ENCODE measurements around the gene PGRMC2.

Gene PGRMC2, protein sequence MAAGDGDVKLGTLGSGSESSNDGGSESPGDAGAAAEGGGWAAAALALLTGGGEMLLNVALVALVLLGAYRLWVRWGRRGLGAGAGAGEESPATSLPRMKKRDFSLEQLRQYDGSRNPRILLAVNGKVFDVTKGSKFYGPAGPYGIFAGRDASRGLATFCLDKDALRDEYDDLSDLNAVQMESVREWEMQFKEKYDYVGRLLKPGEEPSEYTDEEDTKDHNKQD

DNA sequence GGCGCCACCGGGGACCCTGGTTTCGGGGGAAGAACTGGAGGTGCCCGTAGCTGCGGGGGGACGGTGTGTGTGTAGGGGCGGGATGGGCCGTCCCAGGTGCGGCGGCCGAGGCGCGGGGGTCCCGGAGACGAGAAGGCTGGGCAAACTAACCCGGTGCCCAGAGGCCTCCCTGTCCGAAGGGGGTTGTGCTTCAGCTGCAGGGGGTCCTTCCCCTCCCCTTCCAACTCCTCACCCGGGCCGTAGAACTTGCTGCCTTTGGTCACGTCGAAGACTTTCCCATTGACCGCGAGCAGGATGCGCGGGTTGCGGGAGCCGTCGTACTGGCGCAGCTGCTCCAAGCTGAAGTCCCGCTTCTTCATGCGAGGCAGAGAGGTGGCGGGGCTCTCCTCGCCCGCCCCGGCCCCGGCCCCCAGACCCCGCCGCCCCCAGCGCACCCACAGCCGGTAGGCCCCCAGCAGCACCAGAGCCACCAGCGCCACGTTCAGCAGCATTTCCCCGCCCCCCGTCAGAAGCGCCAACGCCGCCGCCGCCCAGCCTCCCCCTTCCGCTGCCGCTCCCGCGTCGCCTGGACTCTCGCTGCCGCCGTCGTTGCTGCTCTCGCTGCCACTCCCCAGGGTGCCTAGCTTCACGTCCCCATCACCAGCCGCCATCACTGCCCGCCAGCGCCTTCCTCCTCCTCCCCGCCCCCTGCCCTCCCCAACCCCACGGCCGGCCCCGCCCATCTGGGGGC lies at the start of gene PGRMC2:
Gene PGRMC2, minus strand, starts transcription at position 673 of the 730 bp plus-strand sequence. Its CDS starts 23 bp downstream, at position 650.
- no peak for DNase-seq (ENCODE audit: low read depth)

DNA sequence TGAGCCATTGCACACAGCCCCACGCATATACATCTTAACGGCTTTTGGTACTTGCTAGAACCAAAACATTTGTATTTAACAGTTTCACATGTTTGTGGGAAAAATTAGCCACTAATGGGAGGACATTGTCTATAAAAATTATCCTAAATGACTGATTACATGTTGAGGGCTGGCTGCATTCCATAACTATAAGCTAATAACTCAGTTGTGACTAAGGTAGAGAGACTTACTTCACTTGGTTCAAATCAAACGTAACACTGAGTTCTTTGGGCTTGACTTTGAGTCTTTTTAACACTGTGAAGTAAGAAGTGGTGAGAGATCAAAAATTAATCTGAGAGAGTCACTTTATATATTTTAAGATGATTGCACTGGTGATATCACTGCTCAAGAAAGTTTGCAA lies 47.9 kb upstream of the PGRMC2 start:
- DNase-seq (ENCODE audit: low read depth) = no peak

DNA sequence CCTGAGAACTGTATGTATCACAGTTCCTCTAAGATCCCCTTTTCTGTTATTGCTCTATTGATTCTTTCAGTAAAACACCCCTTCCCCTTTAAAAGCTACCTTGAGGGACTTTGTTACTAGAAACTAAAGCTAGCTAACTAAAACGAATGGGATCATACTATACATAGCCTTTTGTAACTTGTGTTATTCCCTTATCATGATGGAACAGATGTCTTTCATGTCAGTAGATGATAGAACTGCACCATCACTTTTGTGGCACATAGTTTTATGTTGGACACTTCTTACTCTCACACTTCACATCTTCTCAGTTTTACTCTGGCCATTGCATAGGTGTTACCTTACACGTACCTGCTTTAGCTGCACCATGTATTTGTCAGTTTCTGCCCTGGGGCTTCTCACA lies 46.6 kb upstream of the PGRMC2 start:
- DNase-seq (ENCODE audit: low read depth) = no peak

DNA sequence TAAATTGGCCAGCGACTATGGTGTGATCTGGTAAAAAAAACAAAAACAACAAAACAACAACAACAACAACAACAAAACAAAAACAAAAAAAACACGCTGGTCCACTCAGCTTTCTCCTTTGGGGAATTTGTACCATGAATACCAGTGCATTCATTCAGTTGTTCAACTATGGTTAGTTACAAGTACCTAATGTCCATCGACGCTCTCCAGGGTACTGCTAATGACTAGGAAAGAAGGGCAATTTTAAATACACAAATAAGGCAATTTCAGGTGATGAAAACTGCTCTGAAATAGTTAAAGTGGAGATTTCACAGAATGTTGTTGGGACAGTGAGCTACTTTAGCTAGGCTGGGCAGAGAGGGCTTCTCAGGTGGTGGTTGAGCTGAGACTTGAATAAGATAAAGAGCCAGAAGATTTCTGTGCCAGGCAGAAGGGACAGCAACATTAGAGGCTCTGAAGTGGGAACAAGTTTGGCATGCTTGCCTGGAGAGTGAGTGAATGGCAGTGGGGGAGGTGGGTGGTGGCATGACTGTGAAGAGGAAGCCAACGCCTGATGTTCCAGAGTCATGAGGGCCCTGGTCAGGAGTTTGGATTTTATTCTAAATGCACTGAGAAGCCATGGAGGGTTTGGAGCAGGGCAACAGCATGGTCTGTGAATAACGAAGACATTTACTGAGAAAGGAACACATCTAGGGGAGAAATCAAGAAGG lies 45.9 kb upstream of the PGRMC2 start:
- DNase-seq (ENCODE audit: low read depth) = no peak

DNA sequence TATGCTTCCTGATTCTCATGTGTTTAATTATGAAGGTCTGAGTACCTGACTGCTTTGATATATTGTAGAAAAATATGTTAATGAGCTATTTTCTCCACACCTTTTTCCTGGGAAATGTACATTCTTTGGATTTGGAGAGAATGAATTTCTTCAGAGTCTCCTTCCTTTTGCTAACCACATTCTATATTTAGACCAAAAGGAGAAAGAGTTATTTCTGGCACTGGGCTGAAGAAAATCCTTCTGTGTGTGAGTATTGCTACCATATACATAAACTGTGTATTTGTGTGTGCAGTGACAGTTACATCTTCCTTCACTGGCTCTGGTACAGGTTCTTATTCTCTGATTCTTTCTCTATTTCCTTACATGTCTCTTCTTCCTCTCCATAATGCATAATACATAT lies 44.5 kb upstream of the PGRMC2 start:
- no peak for DNase-seq (ENCODE audit: low read depth)

DNA sequence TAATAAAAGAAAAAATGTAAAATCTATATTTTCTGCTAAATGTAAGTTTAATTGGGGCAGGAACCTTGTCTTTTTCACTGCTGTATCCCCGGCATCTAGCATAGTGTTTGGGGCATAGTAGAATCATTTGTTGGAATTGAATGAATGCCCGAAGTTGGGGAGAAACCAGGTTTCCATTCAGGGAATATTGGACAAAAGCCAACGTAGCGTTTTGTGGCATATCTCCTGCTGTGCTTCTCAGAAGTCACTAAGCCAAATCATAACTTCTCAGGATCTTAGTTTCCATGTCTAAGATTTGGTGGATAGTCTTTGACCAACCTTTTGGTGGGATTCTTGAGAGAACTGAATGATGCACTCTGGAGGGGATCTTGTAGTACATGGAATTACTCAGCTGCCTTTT lies 42.0 kb upstream of the PGRMC2 start:
- no peak for DNase-seq (ENCODE audit: low read depth)

DNA sequence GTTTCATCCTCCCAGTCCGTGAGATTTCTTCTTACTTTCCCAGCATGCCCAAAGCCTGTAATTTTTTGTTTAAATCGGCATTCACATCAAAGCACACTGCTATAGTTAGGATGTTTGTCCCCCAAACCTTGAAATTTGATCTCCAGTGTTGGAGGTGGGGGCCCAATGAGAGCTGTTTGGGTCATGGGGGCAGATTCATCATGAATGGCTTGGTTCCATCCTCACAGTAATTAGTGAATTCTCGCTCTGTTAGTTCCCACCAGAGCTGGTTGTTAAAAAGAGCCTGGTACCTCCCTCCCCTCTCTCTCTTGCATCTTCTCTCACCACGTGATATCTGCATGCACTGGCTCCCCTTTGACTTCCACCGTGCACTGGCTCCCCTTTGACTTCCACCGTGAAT lies 40.5 kb upstream of the PGRMC2 start:
- no peak for DNase-seq (ENCODE audit: low read depth)

DNA sequence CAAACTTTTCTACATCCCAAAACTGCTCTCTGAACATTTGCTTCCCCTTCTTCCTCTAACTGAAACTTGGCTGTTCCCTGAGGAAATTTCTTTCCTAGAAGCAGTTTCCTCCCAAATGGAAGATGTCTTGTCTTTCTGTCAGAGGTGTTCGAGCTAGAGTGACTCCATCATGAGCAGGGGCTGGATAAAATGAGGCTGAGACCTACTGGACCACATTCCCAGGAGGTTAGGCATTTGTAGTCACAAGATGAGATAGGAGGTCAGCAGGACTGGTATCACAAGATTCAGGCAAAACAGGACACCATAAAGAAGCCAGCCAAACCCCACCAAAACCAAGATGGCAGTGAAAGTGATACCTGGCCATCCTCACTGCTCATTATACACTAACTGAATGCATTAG lies 35.8 kb upstream of the PGRMC2 start:
- no peak for DNase-seq (ENCODE audit: low read depth)

DNA sequence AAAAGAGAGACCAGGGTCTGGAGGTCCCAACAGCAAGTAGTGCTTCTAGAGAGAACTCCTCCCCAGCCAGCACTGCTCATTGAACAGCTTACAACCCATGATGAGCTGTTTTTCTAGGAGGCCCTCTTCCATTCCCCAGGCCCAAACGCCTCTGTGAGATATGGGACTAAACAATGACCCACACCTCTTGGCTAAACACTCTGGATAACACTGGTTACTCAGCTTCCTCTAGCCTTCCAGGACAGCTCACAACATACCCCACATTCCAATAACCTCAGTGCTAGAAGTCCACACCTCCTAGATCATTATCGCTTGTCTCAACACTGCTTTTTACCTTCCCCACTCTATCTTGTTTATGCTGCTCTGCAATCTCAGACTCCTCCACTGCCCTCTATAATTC lies 35.4 kb upstream of the PGRMC2 start:
- no peak for DNase-seq (ENCODE audit: low read depth)

DNA sequence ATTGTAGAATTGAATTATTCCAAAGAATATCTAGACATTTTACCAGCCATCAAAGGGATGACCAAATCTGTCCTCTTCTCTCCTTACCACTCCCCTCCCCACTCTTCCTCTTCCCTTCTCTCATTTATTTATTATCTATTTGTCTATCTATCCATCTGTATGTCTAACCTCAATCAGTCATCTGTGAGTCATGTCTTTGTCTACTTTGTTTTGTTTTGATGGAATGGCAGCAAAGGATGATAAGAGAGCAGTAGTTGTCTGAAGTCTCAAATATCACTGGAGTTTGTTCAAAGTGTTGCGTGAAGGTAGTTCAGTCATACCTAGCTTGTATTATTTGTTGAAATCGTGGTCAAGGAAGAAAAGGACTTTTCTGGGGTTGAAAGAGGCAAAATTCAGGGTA lies 34.7 kb upstream of the PGRMC2 start:
- no peak for DNase-seq (ENCODE audit: low read depth)

DNA sequence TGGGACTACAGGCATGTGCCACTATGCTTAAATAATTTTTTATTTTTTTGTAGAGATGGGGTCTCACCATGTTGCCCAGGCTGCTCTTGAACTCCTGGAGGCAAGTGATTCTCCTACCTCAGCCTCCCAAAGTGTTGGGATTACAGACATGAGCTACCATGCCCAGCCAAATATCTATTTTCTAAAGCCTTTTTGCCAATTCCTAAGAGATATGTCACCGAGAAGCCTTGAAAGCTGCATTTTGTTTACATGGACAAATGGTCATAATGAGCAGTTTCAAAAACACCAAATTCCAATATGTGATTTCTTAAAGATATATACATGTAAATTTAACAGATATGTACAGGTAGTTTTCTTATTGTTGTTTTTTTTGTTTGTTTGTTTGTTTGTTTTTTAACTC lies 33.0 kb upstream of the PGRMC2 start:
- DNase-seq (ENCODE audit: low read depth) = no peak

DNA sequence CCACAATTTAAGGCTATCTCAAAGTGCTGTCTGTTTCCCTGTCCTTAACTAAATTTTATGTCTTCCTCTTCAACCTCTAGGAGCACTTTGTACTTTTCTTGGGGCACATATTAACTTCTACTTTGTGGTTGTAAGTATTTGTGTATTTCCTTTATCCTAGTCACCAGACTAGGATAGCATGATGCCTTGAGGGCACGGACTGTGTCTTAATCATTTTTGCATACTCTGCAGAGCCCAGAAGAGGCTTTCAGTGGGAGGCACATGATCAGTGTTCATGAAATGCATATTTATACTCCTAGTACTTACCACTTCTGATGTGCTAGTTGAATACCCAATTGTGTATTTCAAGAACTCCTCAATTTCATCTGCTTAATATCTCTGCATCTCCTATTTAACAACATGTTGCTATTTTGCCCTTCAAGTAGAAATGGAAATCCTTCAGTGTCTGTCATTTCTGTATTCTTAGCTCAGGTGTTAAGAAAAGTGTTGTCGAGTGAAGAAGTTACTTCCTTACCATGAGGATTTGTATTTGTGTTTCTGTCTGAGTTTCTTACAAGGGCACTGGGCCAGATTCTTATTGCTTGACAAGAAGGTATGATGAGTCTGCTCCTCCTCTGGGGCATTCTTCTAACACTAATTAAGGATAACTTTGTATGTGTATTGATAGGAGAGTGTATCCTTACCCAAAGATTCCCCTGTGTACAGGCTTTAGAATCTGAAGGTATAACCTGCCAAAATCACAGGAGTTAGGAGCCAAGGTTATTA lies 28.3 kb upstream of the PGRMC2 start:
- DNase-seq (ENCODE audit: low read depth) = no peak

DNA sequence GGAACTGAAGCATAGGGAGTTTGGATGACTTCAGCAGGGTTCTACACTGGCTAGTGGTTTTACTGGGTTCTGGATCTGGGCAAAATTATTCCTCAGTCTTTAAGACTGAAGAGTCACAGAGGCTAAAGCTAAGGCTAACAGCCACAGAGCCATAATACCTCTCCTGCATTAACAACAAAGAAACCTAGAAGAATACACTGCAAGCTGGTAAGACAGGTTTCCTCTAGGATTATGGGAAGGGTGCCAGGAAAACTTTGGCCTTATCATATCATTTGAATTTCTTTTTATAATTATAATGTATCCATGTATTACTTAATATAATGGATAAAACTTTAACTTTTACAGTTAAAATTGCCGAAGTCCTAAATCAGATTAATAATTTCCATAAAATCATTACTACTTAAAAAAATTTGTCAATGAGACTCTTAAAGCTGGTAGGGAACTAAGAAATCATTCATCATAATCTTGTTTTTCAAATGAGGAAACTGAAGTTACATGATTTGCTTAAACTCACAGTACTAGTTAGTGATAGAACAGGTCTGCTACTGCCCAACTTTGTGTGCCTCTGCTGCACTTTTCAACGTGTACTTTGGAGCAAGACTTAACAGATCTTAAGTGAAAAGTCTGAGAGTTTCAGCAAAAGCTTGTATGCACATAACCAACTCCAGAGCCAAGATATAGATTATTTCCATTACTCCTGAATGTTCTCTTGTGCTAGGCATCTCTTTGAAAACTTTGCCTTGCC lies 24.2 kb upstream of the PGRMC2 start:
- DNase-seq (ENCODE audit: low read depth) = no peak

DNA sequence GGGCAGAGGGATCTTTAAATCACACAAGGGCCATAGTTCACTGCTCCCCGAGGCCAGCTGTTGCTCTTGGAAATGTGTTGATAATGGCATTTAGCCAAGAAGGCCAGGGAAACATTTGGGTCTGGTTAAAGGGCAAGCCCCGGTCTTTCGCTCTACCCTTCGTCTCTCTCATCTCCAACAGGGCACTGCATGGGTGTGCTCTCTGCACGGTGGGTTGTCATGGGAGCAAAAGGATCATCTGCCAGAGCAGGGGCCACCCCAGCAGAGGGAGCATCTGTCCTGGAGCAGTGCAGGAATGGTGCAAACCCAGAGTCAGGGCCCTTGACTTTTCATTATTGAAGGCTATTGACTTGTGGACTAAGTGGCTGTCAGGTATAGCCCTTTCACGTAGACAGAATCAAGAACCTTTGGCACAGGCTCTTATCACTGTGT lies 22.7 kb upstream of the PGRMC2 start:
- no peak for DNase-seq (ENCODE audit: low read depth)

DNA sequence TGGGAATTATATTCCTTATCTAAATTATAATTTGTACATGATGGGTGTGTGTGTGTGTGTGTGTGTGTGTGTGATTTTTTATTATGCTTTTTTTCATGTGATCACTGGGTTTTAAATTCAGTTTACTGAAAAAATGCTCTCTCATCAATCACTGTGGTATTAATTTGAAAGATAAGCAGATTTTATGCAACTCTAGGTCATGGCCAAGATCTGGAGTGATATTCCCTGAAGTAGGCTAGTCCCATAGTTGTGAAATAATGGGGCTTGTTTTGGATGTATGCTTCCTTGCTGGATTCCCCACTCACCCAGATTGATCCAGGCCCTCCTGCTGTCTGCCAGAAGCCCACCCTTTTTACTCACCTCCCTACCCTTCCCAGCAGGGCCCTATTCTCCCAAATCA lies 22.0 kb upstream of the PGRMC2 start:
- DNase-seq (ENCODE audit: low read depth) = no peak

DNA sequence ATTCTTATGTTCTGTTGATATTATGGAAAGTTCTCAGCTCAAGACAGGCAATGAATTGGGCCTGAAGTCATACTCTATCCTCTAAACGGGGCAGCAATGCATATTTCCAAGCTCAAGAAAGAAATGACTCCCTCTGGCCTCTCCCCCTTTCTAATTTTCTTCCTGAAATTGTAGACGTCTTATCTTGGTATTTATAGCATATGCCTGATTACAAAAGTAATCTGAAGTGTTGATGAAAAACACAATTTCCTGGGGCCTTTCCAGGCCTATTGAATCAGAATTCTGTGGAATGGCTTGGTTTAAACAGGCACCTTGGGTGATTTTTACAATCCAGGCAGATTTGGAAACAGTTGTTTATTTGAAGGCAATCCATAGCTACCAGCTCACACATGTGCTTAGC lies 21.4 kb upstream of the PGRMC2 start:
- DNase-seq (ENCODE audit: low read depth) = no peak

DNA sequence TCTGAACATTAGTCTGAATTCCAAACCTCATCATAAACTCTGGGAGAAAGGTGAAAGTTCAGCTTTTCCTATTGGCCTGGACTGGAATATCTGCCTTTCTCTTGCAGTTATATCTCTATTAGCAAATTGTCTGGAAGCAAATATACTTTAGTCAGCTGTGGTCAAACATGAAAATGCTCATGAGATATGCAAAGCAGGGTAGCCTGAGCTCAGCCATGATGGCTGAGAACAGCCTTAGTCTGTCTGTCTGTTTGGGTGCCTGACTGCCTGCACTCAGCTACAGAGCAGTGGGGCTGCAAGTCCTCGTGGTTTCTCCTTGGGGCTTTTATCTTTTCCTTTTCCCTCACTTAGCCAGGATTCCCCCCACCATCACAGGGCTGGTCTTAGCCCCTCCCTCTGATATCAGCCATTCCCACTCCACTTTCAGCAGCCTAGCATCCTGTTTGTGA lies 19.5 kb upstream of the PGRMC2 start:
- DNase-seq (ENCODE audit: low read depth) = no peak

DNA sequence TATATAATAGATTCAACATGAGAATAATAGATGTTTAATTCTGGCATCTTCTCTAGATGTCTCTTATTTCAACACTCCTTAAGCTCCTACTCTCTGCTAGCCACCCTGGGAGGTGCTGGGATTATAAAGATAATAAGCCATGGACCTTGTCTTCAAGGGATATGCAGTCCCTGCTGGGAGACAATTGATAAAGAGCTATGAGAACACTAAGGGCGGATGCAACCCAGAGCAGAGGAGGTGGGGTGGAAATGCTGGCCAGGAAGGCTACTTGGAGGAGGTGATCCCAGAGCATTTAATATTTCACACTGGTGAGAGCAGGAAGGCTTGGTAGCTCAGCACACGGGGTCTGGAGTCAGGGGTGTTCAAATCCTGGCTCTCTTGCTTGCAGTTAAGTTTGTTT lies 18.3 kb upstream of the PGRMC2 start:
- DNase-seq (ENCODE audit: low read depth) = no peak

DNA sequence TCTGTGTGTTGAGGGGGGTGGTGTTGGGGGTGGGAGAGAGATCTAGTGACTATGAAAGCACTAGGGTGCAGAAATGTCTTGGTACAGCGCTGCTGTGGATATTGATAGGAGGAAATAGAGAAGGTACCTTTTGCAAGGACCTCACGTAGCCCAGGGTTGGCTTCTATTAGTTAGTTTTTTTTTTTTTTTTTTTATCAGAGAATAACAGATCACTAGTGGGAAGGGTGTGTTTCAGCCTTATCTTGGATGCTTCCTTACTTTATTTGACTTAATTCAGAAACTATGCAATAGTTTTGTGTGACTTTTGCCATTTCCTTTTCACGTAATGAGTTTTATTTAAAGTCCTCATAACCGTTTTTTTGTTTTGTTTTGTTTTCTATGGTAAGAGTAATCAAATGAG lies 16.4 kb upstream of the PGRMC2 start:
- DNase-seq (ENCODE audit: low read depth) = no peak

DNA sequence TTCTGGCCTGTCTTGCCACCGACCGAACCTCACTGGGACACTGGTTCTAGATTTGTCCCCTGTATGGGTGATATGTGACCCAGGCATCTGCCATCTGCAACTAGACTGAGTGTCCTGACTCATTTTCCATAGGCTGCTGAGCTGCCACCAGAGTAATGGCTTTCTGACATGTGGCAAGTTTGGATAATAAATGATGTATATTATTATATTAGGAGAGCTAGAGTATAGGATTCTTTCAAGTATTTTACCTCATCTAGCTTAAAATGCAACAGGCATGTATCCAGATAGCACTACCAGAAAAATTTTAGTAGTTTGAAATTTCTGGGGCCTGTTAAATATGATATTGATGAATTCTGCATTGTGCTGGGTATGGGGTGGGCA lies 15.8 kb upstream of the PGRMC2 start:
- no peak for DNase-seq (ENCODE audit: low read depth)

DNA sequence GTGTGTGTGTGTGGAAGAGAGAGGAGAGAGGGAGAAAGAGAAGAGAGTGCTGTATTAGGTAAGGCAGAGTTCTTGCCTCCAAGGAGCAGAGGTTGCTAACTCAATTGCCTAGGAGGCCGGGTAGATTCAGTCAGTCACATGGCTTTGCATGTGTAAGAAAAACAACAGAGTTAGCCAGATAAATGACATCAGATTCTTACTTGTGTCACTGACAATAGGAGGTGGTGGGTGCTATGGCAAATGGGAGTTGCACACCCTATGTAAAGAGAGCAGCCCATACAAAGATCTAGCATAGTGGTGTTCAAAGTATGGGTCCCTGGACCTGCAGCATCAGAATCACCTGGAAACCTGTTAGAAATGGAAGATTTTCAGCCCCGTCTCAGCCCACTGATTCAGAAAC lies 14.4 kb upstream of the PGRMC2 start:
- DNase-seq (ENCODE audit: low read depth) = no peak

DNA sequence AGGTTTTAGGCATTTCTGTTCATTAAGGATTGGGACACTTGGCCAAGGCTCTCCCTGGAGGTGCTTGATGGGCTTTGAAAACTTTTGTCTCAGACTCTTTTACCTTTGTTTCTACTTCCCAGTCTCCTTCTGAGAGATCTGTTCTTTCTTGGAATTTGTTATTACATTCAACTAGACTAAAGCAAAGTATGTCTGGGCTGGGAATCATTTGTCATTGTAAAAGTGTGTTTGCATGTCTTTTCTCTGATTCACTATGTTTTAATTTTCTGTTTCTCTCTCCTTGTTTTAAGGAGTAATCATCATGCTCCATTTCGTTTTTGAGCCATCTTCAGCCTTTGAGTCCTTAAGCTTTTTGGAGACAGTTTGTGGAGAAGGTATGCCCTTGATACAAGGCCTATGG lies 12.2 kb upstream of the PGRMC2 start:
- no peak for DNase-seq (ENCODE audit: low read depth)
